Measurements from ENCODE around the gene NFYA. TPM values are rescaled to one million over a fixed set of nuclear protein-coding genes. Genes with fewer than 3 reads are reported as not detected.
A peak's percentile ranks its signal among the peaks of the same experiment; 100 is the strongest.

NFYA gene
- total RNA-seq, 1 experiment from 2014 or later, result 23.7 TPM

DNA sequence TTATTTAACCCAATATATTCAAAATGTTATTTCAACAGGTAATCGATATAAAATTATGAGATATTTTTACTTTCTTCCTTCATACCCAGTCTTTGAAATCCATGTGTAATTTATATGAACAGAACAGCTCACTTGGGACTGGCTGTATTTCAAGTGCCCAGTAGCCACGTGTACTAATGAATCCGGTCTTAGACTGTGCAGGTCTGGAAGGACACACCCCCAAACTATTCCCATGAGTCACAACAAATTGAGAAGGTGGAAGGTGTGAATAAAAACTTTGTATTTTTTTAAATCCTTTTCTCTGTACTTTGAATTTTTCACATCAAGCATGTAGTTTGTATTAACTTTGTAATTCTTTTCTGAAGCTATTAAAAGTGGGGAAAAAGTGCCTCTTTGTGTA, 36.6 kb upstream of the NFYA start:
- Mint-ChIP-seq H3K27ac (ENCODE audit: unreplicated experiment) (peak overlapping the region; percentile 38), H3K9me3 (ENCODE audit: low read depth, unreplicated experiment) (no peaks in the 10 kb centered on the region), H3K4me1 (ENCODE audit: low read depth, unreplicated experiment) (peaks cover 58% of the 10 kb centered on the region), H3K27me3 (ENCODE audit: unreplicated experiment) (no peaks in the 10 kb centered on the region), H3K4me3 (ENCODE audit: low read depth, unreplicated experiment) (peak overlapping the region; percentile 73), H3K36me3 (ENCODE audit: insufficient read depth, unreplicated experiment) (peaks cover 20% of the 10 kb centered on the region)
- peak; percentile 36 for DNase-seq
- intact Hi-C loops (cut with micrococcal nuclease; ENCODE audit: unreplicated experiment), result loop anchor here (5.0 kb wide), 1 partner anchor 39 kb away; no protein-coding TSS in a partner anchor
- TF ChIP-seq, protein P1, sequence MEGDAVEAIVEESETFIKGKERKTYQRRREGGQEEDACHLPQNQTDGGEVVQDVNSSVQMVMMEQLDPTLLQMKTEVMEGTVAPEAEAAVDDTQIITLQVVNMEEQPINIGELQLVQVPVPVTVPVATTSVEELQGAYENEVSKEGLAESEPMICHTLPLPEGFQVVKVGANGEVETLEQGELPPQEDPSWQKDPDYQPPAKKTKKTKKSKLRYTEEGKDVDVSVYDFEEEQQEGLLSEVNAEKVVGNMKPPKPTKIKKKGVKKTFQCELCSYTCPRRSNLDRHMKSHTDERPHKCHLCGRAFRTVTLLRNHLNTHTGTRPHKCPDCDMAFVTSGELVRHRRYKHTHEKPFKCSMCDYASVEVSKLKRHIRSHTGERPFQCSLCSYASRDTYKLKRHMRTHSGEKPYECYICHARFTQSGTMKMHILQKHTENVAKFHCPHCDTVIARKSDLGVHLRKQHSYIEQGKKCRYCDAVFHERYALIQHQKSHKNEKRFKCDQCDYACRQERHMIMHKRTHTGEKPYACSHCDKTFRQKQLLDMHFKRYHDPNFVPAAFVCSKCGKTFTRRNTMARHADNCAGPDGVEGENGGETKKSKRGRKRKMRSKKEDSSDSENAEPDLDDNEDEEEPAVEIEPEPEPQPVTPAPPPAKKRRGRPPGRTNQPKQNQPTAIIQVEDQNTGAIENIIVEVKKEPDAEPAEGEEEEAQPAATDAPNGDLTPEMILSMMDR (IDR thresholded peaks at IDR 0.05; ENCODE audit: unreplicated experiment), result no peak
- no TSS peak for BruUV-seq (replicated peaks)
- CTCF ChIA-PET, result interaction anchor here (0.6 to 2.1 kb wide), 6 partner anchors 8 to 145 kb away, joined by 3 to 9 read pairs (median 4); no protein-coding TSS in a partner anchor

DNA sequence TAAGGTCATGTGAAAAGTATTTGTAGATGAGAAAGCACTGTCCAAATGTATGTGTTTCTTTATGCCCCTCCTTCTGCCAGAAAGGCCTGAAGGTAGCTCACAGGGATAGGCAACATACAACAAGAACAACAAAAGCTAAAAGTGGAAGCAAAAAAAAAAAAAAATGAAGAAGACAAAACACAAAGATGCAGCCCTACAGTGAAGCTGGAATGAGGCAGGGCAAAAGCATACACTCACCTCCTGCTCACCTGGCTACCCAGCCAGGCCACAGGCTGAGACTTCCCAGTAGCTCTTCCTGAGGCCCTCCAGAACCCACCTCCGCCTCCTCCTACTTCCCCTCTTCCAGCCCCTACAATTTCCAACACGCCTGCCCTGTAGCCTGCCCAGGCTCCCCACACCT, 36.2 kb upstream of the NFYA start:
- Mint-ChIP-seq H3K4me1 (ENCODE audit: low read depth, unreplicated experiment) (peaks cover 58% of the 10 kb centered on the region), H3K27me3 (ENCODE audit: unreplicated experiment) (no peaks in the 10 kb centered on the region), H3K36me3 (ENCODE audit: insufficient read depth, unreplicated experiment) (peaks cover 20% of the 10 kb centered on the region), H3K9me3 (ENCODE audit: low read depth, unreplicated experiment) (no peaks in the 10 kb centered on the region), H3K27ac (ENCODE audit: unreplicated experiment) (peak overlapping the region; percentile 38), H3K4me3 (ENCODE audit: low read depth, unreplicated experiment) (peak overlapping the region; percentile 73)
- DNase-seq, result no peak
- TF ChIP-seq, protein P1 (IDR thresholded peaks at IDR 0.05; ENCODE audit: unreplicated experiment), result no peak
- no TSS peak for BruUV-seq (replicated peaks)
- intact Hi-C loops (cut with micrococcal nuclease; ENCODE audit: unreplicated experiment), result loop anchor here (5.0 kb wide), 1 partner anchor 39 kb away; no protein-coding TSS in a partner anchor
- CTCF ChIA-PET, result interaction anchor here (0.6 to 2.1 kb wide), 6 partner anchors 9 to 145 kb away, joined by 3 to 9 read pairs (median 4); partner anchors contain the start of genes NFYA and OARD1

DNA sequence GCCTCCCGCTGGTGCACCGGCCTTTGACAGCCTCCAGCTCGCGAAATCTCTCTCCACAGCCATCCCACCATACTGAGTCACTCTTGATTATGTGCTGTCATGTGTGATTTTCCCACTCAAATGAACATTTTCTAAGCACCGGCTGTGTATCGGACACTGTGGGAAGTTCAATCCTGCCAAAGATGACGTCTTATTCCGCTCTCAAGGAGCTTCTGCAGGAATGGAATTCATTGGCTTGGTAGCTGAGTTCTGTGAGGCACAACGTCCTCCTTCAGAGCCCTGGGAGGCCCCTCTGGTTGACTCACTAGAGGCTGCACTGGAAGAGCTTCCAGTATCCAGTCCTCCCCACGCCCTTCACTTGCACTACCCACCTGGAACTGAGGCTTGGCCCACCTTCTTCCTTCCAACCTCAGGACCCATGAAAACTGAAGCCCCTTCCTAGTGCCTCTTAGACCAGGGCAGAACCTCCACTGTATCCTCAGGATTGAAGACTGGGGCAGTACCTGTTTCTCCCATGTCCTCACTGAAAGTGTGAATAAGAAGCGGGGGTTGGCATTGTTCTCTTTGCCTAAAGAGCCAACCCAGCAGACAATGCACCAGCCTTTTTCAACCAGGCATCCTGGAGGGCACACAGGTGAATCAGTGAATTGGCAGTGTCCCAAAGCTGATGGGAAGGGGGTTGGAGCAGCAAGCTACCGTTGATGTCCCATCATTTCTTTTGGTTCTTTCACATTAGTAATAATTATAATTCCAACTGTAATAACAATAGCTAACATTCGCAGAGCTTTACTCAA, 35.5 kb upstream of the NFYA start:
- Mint-ChIP-seq H3K27ac (ENCODE audit: unreplicated experiment) (peak overlapping the region; percentile 38), H3K36me3 (ENCODE audit: insufficient read depth, unreplicated experiment) (peaks cover 20% of the 10 kb centered on the region), H3K4me3 (ENCODE audit: low read depth, unreplicated experiment) (peak overlapping the region; percentile 73), H3K27me3 (ENCODE audit: unreplicated experiment) (no peaks in the 10 kb centered on the region), H3K9me3 (ENCODE audit: low read depth, unreplicated experiment) (no peaks in the 10 kb centered on the region), H3K4me1 (ENCODE audit: low read depth, unreplicated experiment) (peaks cover 58% of the 10 kb centered on the region)
- DNase-seq, result no peak
- CTCF ChIA-PET, result interaction anchor here (0.6 to 2.1 kb wide), 5 partner anchors 9 to 78 kb away, joined by 3 to 9 read pairs (median 4); partner anchors contain the start of genes NFYA and OARD1
- BruUV-seq (replicated peaks), result no TSS peak
- TF ChIP-seq, protein P1 (IDR thresholded peaks at IDR 0.05; ENCODE audit: unreplicated experiment), result no peak
- intact Hi-C loops (cut with micrococcal nuclease; ENCODE audit: unreplicated experiment), result loop anchor here (5.0 kb wide), 1 partner anchor 40 kb away; no protein-coding TSS in a partner anchor

GRCh38 chr6:41038205-41038604, 34.6 kb upstream of the NFYA start:
- H3K27ac Mint-ChIP-seq (ENCODE audit: unreplicated experiment), result peak overlapping the region; percentile 90
- no peaks in the 10 kb centered on the region for H3K9me3 Mint-ChIP-seq (ENCODE audit: low read depth, unreplicated experiment)
- DNase-seq, result no peak
- peak overlapping the region; percentile 73 for H3K4me3 Mint-ChIP-seq (ENCODE audit: low read depth, unreplicated experiment)
- CTCF ChIA-PET, result interaction anchor here (1.0 to 2.1 kb wide), 3 partner anchors 10 to 344 kb away, joined by 3 to 9 read pairs (median 4); no protein-coding TSS in a partner anchor
- H3K36me3 Mint-ChIP-seq (ENCODE audit: insufficient read depth, unreplicated experiment), result peaks cover 20% of the 10 kb centered on the region
- TF ChIP-seq, protein P1 (IDR thresholded peaks at IDR 0.05; ENCODE audit: unreplicated experiment), result no peak
- intact Hi-C loops (cut with micrococcal nuclease; ENCODE audit: unreplicated experiment), result loop anchor here (5.0 kb wide), 1 partner anchor 41 kb away; no protein-coding TSS in a partner anchor
- BruUV-seq (replicated peaks), result no TSS peak
- H3K27me3 Mint-ChIP-seq (ENCODE audit: unreplicated experiment), result no peaks in the 10 kb centered on the region
- peaks cover 58% of the 10 kb centered on the region for H3K4me1 Mint-ChIP-seq (ENCODE audit: low read depth, unreplicated experiment)
